Measurements from ENCODE around the gene NANP.
"Not testable (repeated sequence)": the region's sequence is repeated elsewhere in the genome, so short reads cannot be mapped to it uniquely, and the experiment has no call there.

Gene NANP, protein sequence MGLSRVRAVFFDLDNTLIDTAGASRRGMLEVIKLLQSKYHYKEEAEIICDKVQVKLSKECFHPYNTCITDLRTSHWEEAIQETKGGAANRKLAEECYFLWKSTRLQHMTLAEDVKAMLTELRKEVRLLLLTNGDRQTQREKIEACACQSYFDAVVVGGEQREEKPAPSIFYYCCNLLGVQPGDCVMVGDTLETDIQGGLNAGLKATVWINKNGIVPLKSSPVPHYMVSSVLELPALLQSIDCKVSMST

DNA sequence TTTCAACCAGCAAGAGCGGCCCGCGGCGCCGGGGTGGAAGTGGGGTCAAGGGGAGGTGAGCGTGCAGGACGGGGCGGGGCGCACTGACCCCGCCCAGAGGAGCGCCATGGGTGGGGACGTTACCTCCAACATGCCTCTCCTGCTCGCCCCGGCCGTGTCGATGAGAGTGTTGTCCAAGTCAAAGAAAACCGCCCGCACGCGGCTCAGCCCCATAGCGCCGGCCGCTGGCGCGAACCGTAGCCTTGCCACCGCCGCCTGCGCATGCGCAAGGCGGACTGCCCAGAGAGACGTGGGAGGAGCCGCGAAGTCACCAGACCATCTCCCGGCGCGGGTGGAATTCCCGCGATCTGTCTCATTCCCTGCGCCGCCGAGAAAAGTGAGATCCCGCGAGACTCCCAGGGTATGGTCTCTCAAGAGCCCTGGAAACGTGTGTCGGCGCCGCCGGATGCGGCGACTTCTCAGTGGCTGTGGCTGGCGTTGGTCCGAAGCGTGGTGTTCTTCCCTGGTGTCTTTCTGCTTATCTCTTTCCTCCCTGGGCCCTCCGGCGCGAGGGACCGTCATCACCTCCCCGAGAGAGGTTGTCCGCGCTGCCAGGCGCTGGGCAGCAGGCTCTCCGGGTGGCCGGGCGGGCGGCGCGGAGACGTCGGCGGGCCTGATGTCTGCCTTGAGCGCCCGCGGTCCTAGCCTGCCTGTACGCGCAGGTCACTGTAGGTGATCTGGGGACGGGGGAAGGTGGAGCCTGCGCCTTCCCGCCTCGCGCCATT is at the start of gene NANP:
NANP (minus strand) TSS at position 279 of the 764 bp plus-strand sequence; CDS start at position 213, 66 bp downstream.
- peak; percentile 97 for DNase-seq

DNA sequence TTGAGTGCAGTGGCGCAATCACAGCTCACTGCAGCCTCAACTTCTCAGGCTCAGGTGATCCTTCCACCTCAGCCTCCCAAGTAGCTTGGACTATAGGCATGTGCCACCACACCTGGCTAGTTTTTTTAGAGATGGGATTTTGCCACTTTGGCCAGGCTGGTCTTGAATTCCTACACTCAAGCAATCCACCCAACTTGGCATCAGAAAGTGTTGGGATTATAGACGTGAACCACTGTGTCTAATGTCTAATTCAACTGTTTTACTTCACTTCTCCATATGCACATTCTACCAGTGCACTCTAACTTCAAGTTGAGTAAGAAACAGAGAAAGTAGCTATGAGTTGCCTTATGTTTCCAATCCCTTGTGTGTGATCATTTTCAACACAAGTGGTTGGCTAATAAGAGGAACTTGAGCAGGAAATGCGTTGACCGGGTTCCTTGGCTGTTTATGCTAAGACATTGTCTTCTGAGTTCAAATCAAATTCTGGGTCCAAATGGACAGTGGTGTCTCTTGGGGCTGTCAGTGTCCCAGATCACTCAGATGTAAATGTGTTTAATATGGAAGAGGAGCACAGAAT is 48.9 kb upstream of the NANP start:
- peak; percentile 30 for DNase-seq

DNA sequence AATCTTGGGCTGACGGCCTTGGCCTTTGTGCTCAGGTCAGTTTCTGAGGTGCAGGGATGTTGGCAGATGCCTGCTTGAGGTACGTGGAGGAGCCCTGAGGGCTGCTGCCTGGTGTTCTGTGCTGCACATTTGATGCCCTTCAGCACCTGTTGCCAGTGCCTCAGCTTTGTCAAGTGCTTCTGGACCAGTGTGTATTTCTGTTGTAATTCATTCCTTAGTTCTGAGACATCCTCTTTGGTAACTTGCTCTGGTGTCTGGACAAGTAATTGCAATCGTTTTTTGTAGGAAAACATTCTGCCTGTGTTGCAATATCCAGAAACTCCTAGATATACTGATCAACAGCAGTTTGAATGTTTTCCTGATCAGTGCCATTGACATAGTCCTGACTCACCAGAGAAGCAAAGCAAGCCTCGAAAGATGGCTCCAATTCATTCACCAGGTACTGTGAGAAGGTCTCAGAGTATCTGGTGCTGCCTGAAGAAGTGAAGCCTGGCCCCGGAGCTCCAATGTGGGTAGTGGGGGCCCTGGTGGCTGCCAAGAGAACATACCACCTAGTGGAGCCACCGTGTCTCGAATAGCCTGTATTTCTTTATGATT is 46.1 kb upstream of the NANP start:
- peak; percentile 38 for DNase-seq

DNA sequence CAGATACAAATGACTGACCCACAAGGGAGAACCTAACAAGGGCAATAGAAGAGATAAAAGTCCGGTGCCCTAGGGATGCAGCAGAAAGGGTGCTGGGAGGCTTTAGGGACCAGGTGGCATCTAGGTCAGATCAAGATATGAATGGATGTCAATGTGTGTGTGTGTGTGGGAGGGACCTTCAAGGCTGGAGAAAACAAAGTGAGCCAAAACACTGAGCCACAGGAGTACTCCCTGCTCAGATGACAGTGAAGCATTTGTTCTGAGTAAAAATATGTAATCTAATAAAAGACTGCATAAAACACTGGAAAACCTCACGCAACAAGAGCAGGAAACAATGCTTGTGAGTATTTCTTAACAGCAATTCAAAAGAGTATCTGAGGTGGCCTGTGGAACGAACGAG is 44.6 kb upstream of the NANP start:
- DNase-seq, result no peak

DNA sequence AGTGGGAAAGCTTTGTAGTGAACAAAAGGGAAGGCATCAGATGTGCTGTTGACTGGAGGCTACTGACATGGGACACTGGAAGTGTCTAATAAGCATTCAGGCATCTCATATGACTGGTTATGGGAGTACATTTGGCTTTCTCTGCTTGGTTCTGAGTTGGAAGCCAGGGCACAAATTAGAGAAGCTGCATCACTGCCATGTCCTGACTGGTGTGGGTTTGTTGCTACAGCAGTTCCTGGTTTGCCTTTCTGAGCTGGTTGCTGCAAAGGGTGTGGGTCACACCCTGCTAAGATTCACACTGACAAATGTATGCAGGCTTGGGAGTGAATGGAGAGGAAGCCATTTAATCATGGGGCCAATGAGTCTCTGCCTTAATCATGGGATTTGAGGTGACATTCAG is 36.2 kb upstream of the NANP start:
- peak; percentile 8 for DNase-seq

DNA sequence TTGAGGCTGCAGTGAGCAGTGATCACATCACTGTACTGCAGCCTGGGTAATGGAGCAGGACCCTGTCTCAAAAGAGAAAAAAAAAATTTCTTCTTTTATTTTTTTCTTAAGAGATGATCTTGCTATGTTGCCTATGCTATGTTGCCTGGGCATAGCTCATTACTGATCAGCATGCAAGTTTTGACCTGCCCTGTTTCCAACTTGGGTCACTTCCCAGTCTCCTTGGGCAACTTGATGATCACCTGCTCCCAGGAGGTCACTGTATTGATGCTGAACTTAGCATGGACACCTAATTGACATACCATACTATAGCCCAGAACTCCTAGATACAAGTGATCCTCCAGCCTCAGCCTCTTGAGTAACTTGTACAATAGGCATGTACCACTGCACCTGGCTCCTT is 30.7 kb upstream of the NANP start:
- DNase-seq, result no peak

DNA sequence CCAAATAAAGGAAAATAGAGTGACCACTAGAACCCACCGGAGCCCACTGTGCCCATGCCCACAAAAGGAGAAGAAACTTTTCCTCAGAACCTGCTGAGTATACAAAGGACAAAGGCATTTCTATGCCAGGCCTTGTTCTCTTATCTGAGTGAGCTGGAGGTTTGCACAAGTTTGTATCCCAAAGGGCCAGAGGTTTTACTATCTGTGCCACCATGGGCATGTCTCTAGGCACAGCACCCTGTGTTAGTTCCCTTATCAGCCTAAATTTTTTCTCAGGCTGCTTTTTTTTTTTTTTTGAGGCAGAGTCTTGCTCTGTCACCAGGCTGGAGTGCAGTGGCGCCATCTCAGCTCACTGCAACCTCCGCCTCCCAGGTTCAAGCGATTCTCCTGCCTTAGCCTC is 29.1 kb upstream of the NANP start:
- DNase-seq, result peak; percentile 92

DNA sequence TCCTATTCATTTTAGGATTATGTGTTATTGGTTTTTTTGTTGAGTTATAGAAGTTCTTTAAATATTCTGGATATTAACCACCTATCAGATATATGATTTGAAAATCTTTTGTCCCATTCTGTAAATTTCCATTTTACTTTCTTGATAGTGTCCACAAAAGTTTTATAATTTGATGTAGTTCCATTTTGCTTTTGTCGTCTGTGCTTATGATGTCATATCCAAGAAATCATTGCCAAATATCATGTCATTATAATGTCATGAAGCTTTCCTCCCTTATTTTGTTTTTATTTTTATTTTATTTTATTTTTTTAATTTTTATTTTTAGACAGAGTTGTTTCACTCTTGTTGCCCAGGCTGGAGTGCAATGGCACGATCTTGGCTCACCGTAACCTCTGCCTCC is 21.0 kb upstream of the NANP start:
- no peak for DNase-seq

DNA sequence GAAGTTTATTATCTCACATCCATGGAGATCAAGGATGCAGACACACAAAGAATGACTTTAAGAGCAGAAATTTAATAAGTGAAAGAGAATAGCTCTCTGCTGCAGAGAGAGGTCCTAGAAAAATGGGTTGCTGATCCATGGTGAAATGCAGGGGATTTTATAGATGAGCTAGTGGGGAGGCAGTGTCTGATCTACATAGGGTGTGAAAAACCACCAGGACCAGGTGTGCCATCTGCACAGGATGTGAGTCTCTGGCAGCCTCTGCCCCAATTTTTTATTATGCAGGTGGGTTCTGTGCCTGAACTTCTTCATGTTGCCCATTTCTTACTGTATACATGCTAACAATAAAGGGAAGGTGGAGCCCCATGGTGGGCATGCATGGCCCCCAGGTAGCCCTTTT is 19.9 kb upstream of the NANP start:
- DNase-seq, result no peak

DNA sequence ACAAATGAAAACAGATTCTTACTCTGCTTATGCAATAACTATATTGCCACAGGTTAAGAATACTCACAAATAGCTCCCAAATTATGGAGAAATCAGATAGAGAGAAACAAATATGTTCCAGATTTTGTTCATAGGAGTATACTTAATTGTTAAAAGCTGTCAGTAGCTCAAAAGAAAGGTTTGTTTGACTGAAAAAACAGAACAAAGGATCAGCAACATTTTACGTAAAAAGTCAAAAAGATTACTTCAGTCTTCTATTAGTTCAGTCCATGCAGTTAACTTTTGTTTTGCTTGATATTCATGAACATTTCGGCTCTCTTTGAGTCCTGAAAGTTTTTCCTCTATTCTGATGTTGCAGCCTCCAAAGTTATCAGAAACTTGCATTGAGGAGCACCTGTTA is 13.4 kb upstream of the NANP start:
- no peak for DNase-seq

DNA sequence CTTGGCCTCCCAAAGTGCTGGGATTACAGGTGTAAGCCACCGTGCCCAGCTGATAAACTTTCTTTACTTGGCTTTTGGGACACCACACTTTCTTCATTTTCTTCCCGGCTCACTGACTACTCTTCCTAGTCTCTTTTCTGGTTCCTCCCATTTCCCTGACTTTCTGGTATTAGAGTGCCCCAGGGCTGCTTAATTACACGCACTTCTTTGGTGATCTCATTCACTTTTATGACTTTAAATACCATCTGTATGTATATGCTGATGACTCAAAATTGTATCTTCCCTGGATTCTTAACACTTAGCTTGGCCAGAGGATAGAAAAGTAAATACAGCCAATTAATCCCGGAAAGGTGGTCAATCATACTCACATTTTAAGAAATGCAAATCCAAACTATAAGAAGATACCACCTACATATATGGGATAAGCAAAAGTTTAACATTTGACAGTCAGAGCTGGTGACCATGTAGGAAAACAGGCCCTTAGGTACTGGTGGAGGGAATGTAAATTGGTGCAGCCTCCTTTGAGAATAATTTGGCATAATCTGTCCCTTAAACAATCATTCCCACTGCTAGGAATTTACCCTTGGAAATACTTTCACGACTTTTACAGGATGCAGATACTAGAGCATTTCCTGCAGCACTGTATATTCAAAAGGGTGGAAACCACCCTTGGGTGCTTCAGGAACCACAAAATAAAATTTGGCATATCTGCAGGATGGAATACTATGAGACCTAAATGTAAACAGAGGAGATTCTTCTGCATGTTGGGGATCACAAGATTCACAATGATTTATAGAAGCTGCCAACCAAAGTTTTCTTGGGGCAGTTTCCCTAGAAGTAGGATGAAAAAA is 9.4 kb upstream of the NANP start:
- DNase-seq, result no peak

DNA sequence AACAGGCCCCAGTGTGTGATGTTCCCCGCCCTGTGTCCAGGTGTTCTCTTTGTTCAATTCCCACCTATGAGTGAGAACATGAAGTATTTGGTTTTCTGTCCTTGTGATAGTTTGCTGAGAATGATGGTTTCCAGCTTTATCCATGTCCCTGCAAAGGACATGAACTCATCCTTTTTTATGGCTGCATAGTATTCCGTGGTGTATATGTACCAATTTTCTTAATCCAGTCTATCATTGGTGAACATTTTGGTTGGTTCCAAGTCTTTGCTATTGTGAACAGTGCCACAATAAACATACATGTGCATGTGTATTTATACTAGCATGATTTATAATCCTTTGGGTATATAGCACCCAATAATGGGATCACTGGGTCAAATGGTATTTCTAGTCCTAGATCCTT is 6.8 kb upstream of the NANP start:
- DNase-seq, result not testable (repeated sequence)

DNA sequence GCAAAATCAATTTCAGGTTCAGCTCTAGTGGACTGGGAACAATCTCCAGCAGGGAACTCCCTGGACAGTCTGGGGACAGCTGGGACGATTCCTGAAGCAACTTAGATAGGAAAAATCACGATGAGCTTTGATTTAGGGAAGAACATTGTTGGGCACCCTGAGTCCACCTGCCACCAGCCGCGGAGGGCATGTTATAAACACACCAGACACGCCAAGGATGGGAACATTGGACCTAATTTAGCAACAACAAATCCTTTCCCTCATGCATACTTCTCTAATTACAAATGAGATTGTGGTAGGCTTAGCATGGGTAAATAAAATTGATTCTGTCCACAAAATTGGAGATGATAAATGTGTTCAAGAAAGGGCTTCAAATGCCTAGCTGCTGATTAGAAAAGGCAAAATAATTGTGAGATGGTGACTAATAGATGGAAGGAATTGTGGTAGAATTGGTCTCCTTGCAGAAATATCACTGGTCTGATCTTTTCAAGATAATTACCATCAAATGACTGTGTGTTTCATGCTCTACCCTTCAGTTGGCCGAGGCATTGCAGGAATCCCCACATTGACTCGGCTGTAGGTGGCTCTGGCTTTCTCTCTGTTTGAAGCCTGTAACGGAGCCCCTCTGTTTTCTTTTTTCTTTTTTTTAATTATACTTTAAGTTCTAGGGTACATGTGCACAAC is 6.1 kb upstream of the NANP start:
- no peak for DNase-seq

DNA sequence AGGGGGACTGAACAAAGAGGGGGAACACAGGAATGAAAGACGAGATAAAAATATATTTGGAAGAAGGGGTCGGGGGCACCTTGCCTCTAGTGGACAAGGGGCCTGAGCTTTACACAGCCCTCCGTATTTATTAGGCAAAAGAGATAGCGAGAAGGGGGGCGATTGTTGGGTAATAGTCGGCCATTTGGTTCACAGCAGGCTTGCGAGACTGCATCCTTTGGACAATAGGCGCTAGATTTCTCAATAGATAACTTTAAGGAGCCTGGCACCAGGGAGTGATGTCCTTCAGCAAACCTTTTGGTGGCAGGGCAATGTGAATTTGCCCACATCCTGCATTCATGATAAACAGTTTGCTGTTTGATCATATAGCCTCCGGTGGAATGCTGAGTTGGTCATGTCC is 3.0 kb upstream of the NANP start:
- peak; percentile 9 for DNase-seq

DNA sequence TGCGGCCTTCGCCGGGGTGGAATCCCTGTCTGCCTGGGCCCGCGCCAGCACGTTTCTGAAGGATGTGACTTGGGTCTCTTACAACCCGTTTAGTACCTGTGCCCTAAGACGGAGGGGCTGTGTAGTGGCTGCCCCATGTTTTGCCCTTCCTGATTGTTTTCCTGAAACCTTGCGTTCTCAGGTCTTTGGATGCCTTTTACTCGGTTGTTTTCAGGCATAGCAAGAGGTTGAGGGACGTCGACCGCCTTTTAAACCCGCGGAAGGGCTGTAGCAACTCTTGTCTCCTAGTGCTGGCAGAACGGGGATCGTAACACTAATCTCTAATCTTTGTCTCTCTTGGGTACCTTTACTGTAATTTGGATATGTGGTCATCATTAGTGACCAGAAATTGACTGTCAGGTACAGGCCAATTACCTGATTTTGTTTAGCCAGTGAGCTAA is 706 bp upstream of the NANP start:
- no peak for DNase-seq

DNA sequence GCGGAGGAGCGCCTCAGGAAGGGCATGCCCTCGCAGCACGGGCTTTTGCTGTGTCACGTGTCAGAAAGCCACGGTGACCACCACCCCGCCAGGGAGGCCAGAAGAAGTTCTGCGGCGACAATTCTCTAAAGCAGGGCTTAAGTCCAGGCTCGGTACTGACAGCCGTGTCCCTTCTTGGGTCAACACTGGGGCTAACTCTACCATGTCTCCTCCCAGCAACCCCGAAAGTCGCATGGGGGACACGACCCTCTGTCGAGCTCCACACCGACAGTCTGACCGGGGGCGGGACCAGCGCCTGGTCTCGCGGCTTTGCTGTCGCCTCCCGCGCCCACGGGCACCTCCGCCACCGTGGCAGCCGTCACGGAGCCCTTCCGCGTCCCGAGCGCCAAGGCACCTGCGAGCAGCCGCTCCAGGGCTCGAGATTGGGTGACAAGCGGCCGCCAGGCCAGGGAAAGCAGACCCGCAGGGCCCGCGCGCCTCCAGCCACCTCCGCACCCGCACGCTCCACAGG is 534 bp downstream of the NANP start:
- peak; percentile 65 for DNase-seq

DNA sequence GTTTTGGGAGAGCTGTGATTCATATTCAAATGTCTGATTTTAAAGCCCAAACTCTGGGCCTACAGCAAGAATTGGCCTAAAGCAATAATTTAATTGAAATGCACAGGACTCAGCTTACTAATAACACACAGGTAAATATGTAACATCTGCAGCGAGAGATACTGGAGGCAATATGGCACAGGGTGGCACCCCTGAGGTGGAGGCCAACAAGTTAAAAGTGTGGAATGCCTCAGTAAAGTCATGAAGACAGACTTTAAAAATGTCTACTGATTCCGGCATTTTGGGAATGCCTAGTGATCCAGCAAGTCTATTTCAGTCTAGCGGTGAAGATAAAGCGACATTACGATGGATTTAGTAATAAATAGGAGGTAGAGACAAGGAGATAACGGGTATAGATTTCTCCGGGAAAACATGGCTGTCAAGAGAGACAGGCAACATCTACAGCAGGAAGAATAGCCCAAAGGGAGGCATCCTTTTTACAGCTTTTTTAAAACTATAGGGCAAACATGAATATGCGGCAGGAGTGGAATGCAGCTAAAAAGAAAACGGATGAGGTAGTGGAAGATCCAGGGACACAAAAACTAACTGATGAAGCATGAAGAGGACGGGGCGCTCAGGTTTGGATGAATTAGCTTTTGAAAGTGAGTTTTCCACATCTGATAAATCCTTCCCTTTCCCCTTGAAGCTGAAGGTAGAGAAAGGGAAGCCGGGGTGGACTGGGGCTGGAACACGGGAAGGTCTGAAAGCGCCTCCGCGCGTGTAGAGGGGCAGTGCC is 1.2 kb downstream of the NANP start:
- DNase-seq, result no peak

DNA sequence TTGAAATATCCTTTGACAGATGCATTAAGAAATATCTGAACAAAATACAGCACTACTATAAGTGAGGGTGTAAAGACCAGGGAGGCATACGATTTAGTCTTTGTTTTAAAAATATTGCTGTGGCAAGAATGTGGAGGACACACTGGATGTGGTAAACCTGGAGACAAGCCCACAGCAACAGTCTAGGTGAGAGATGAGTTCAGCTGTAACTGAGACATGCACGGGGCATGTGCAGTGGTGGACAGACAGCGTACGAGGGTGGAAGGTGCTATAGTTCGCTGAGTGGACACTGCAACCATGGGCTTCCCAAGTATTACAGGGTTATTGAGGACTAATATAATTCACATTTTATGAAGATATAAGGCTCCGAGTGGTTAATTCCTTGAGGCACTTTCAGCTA is 1.8 kb downstream of the NANP start:
- DNase-seq, result no peak

DNA sequence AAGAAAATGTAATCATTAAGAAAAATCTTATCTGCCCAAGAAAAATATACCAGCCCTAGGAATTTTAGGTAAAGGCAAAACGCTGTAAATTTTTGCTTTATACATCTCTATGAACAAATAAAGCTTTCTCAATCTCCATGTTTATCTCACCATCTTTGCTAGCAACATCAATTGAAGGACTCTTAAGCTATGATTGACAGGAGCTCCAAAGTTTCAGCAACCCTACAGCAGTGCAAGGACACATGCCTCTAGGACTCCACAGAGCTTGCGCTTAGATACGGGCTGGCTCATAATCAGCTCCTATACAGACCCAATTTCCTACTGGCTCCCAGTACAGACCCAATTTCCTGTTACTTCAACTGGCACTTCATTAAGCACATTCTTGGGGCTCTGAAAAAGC is 4.3 kb downstream of the NANP start:
- DNase-seq, result no peak

DNA sequence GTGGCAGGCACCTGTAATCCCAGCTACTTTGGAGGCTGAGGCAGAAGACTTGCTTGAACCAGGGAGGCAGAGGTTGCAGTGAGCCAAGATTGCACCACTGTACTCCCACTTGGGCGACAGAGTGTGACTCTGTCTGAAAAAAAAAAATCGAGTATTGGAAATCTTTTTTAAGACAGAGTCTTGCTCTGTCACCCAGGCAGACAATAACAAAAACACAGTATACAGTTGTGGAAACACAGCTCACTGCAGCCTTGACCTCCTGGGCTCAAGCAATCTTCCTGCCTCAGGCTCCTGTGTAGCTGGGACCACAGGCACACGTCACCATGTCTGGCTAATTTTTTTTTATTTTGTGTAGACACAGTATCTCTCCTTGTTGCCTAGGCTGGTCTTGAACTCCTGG is 15.0 kb downstream of the NANP start:
- DNase-seq, result no peak

DNA sequence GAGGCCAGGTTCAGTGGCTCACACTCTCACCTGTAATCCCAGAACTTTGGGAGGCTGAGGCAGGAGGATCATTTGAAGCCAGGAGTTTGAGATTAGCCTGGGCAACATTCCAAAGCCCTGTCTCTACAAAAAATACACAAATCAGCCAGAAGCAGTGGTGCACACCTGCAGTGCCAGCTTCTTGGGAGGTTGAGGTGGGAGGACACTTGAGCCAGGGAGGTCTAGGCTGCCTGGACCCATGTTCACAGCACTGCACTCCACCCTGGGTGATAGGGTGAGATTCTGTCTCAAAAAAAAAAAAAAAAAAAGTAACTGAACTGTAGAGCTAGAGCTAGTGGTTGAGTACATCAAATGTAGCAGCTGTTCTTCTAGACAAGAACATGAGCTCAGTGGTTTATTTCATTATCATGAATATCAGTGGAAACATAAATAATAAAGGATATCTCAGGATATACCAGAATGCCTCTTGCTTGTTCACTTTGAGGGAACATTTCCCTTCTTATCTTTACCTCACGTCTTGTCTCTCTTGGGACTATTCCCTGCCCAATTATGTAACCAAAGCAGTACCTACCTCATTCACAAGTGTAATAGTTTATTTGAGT is 17.6 kb downstream of the NANP start:
- DNase-seq, result peak; percentile 49

Measured in hematopoietic multipotent progenitor cell treated with erythropoietin and hydrocortisone succinate and interleukin-3 and kit ligand, for 4 days (in vitro differentiated cells).